Measurements from ENCODE around the gene ATPAF1. TPM values are rescaled to one million over a fixed set of nuclear protein-coding genes. Genes with fewer than 3 reads are reported as not detected.

ATPAF1 gene
- total and polyA plus RNA-seq, 2 donors from 2014 or later: 36.4 to 127 TPM

DNA sequence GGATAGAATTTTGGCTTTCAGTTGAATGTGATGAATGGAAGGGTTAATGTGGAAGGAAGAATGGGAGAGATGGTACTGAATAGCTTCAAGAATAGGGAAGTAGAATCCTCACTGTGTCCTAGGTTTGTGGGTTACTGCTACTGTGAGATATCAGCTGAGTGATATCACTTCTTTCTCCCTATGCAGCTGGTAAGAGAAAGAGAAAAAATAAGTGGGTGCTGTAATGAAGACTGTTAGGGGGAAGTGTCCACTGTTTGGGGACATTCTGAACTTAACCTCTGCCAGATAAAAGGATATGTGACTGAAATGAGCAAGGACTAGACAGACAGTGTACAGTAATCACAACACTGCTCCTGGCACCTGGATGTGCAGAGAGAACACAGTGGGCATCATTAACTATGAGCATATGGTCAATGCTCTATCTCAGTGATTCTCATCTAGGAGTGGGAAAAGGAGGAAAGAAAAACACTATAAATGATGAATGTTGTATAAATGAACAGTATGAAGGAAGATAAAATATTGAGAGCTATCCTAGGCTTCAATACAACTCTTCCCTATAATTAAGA, 26.0 kb downstream of the ATPAF1 start:
- intact Hi-C loops (cut with DNase I): no loop called here
- FAIRE-seq: no peak
- no peak for DNase-seq
- Histone ChIP-seq H3K36me3 (ENCODE audit: control insufficient read depth in 2 of 3, insufficient read depth in 3 of 3, low read length in 3 of 3) (peaks cover 0 to 5% (median 5%) of the 10 kb centered on the region in 3 donors), H3K27me3 (ENCODE audit: control insufficient read depth, insufficient read depth, low read length) (no peaks in the 10 kb centered on the region), H3K4me1 (ENCODE audit: control insufficient read depth in 2 of 3, insufficient read depth in 2 of 3, low read depth in 1 of 3, low read length in 3 of 3) (peaks cover 0 to 3% (median 0%) of the 10 kb centered on the region in 3 donors), H3K9ac (ENCODE audit: low read length in 3 of 3) (no peak overlapping the region), H3K9me3 (ENCODE audit: control insufficient read depth in 2 of 3, insufficient read depth in 1 of 3, low read length in 3 of 3) (no peaks in the 10 kb centered on the region), H3K4me3 (ENCODE audit: low read length in 3 of 3) (no peak overlapping the region), H3K27ac (ENCODE audit: low read depth in 2 of 2, low read length in 2 of 2) (no peak overlapping the region)
- TF ChIP-seq CTCF (IDR thresholded peaks at IDR 0.05; ENCODE audit: borderline replicate concordance, extremely low read depth, insufficient read depth): no peak

GRCh38 chr1:46639547-46639946, 28.6 kb downstream of the ATPAF1 start:
- Histone ChIP-seq H3K27ac (ENCODE audit: low read depth in 2 of 2, low read length in 2 of 2) (no peak overlapping the region), H3K36me3 (ENCODE audit: control insufficient read depth in 2 of 3, insufficient read depth in 3 of 3, low read length in 3 of 3) (peaks cover 6 to 25% (median 14%) of the 10 kb centered on the region in 3 donors), H3K9me3 (ENCODE audit: control insufficient read depth in 2 of 3, insufficient read depth in 1 of 3, low read length in 3 of 3) (no peaks in the 10 kb centered on the region), H3K27me3 (ENCODE audit: control insufficient read depth, insufficient read depth, low read length) (no peaks in the 10 kb centered on the region), H3K9ac (ENCODE audit: low read length in 3 of 3) (no peak overlapping the region), H3K4me1 (ENCODE audit: control insufficient read depth in 2 of 3, insufficient read depth in 2 of 3, low read depth in 1 of 3, low read length in 3 of 3) (peaks cover 0 to 3% (median 0%) of the 10 kb centered on the region in 3 donors), H3K4me3 (ENCODE audit: low read length in 3 of 3) (no peak overlapping the region)
- intact Hi-C loops (cut with DNase I): no loop called here
- FAIRE-seq (no peak), DNase-seq (no peak)
- no peak for TF ChIP-seq CTCF (IDR thresholded peaks at IDR 0.05; ENCODE audit: borderline replicate concordance, extremely low read depth, insufficient read depth)

- no peaks in the 10 kb centered on the region for H3K27me3 ChIP-seq (ENCODE audit: control insufficient read depth, insufficient read depth, low read length)
- peaks cover 0 to 3% (median 0%) of the 10 kb centered on the region in 3 donors for H3K4me1 ChIP-seq (ENCODE audit: control insufficient read depth in 2 of 3, insufficient read depth in 2 of 3, low read depth in 1 of 3, low read length in 3 of 3)
- H3K4me3 ChIP-seq (ENCODE audit: low read length in 3 of 3): no peak overlapping the region
- no peaks in the 10 kb centered on the region for H3K9me3 ChIP-seq (ENCODE audit: control insufficient read depth in 2 of 3, insufficient read depth in 1 of 3, low read length in 3 of 3)
- peak in 2 of 5 donors; percentile 25 for DNase-seq
- TF ChIP-seq CTCF (IDR thresholded peaks at IDR 0.05; ENCODE audit: borderline replicate concordance, extremely low read depth, insufficient read depth): no peak
- H3K36me3 ChIP-seq (ENCODE audit: control insufficient read depth in 2 of 3, insufficient read depth in 3 of 3, low read length in 3 of 3): peaks cover 6 to 31% (median 14%) of the 10 kb centered on the region in 3 donors
- no peak for FAIRE-seq
- no peak overlapping the region for H3K27ac ChIP-seq (ENCODE audit: low read depth in 2 of 2, low read length in 2 of 2)
- no peak overlapping the region for H3K9ac ChIP-seq (ENCODE audit: low read length in 3 of 3)
- intact Hi-C loops (cut with DNase I): no loop called here
Observed at GRCh38 chr1:46638921-46639320, 29.2 kb downstream of the ATPAF1 start.

Data from kidney (tissue), 14 donors.